Right lung (tissue), 5 donors: ENCODE measurements around the gene COMMD4. TPM values are rescaled to one million over a fixed set of nuclear protein-coding genes. Genes with fewer than 3 reads are reported as not detected.
A peak's percentile ranks its signal among the peaks of the same experiment; 100 is the strongest.

Experiments
- DNase-seq, 2 donors: peaks; one replicate each; pipeline ENCODE4 v3.0.0-alpha.2; 2013
- polyA plus RNA-seq, 5 donors: library from polyadenylated mRNA; unstranded; fragments of 120-200 nt; gene quantifications; one replicate each; pipeline versions ENCODE4 v1.2.1 to v1.2.3, GENCODE V29; 2013; ENCODE audit warnings: inconsistent platforms in 1 of 5, low replicate concordance in 1 of 5; ENCODE audit not compliant: insufficient read length in 5 of 5, insufficient read depth in 1 of 5

COMMD4 gene
- polyA plus RNA-seq, 5 donors: 69.6 to 88.0 (median 73.7) TPM

DNA sequence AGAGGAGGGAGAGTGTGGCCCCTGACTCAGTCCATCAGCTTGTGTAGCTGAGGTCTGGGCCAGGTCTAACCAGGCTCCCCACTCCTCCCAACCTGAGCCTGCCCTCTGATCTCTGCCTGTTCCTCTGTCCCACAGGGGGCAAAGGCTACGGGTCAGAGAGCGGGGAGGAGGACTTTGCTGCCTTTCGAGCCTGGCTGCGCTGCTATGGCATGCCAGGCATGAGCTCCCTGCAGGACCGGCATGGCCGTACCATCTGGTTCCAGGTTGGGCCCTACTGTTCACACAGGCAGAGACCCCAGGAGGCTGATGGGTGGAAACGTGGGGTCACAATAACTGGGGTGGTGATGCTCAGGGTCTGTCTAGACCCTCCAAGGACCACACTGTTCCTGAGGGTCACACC, 17.7 kb downstream of the COMMD4 start:
- no peak for DNase-seq

DNA sequence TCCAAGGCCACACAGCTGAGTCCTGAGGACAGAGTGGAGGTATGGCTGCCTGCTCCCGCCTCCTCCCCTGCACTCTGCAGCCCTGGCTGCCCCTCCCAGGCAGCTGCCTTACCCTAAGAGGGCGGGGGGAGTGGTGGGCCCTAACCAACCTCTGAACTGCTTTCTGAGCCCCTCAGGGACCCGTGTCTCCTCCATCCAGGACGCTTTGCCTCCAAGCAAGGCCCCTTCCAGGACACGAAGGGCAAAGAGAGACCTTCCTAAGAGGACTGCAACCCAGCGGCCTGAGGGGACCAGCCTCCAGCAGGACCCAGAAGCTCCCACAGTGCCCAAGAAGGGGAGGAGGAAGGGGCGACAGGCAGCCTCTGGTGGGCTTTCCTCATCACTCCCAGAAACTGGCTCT, 18.6 kb downstream of the COMMD4 start:
- no peak for DNase-seq

DNA sequence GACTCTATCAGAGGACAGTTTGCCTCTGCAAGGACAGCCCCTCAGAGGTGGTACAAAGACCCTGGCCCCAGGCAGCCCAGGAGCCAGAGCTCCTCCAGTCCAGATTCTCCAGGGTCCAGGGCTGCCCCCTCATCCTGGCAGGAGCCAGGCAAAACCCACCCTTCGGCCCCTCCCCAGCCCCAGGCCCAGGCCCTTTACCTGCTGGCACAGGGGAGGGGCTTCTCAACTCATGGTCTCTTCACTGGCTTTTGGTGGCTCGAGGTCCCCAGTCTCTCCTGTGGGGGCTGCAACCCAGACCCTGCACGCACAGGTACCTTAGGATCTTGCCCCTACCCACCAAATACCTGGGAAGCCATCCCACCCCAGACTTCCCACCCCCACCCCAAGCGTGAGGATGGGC, 19.5 kb downstream of the COMMD4 start:
- no peak for DNase-seq

DNA sequence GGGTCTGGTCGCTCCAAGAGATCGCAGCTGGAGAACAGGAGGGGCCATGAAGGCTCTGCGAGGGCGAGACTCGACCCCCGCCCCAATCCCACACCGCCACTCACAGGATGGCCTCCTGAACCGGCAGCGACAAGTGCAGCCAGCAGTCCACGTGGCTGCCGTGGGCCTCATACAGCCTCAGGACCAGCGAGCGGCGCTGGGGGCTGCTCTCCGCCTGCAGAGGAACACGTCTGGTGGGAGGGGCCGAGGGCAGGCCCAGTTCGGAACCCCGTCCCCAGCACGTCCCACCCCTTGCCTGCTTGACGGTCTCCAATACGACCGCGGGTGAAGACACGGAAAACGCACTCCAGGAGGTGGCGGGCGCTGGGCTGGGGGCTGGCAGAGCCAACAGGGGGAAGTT, 20.1 kb downstream of the COMMD4 start:
- DNase-seq: no peak

DNA sequence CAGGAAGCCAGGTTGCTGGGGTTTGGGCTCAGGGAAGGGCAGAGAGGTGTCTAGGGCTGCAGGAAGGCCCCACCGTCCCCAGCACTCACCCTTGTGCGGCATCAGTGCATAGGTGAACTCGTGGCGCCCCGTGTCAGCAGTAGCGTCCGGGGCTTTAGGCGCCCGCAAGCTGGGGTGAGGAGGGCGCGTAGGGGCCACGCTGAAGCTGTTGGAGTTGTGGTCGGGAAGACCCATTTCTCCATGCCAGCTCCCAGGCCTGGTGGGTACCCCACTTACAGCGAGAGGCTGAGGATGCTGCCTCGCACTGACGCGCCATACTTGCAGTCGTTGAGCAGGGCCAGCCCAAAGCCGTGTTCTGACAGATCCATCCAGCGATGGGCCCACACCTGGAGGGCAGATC, 20.7 kb downstream of the COMMD4 start:
- DNase-seq: no peak

DNA sequence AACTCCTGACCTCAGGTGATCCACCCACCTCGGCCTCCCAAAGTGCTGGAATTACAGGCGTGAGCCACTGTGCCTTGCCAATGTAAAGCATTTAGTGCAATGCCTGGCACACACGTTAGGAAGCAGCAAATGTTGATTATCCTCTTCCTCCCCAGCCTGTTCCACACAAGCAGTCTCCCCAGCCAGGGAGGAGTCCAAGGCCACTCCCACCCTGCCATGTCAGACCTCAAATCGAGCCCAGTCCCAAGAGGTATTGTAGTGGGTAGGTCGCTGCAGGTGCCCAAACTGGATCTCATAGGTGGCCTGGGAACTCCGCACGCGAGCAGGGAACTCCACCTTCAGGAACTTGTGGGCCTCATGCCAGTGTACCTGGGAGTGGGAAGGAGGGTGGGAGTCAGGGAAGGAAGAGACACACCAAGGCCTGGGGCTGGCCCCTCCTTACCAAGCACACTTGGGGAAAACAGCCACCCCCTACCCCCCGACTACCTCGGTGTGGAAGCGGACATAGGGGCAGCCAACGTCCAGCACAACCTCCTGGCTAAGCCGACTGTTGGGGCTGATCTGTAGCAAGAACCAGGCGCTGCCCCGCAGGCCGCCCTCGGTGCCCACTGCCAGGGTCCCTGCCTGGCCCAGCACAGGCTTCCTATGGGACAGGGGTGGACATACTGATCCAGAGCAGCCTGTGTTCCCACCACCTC, 22.3 kb downstream of the COMMD4 start:
- no peak for DNase-seq

DNA sequence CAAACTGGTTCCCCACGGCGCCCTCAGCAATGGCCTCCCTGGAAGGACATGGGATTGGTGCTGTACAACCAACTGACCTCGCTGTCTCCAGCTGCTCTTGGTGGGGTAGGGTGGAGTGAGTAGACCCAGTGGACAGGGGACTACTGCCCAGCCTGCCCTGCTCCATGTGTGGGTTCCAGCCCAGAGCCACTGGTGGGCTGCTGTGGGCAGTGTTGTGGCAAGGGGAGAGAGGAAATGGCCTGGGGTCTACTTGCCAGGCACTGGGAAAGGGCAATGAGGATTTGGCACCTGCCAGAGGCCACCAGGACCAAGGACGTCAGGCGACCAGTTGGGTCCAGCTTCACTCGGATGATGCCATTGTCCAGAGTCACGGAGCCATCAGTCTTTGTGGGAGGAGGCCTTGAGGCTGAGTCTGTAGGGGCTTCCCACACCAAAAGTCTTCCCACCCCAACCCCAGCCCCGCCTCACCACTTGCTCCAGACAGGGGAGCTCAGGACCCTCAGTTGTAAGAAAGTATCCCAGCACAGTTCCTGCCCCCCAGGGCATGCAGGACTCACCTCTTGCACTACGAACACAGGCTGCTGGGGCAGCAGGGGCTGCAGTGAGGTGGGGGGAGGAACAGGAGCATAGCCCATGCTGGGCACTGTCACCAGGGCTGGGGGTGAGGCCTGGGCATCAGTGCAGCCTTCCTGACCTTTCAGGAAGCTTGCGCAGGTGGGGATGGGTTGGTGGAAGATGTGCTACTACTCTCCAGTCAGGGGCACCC, 23.1 kb downstream of the COMMD4 start:
- DNase-seq: no peak

DNA sequence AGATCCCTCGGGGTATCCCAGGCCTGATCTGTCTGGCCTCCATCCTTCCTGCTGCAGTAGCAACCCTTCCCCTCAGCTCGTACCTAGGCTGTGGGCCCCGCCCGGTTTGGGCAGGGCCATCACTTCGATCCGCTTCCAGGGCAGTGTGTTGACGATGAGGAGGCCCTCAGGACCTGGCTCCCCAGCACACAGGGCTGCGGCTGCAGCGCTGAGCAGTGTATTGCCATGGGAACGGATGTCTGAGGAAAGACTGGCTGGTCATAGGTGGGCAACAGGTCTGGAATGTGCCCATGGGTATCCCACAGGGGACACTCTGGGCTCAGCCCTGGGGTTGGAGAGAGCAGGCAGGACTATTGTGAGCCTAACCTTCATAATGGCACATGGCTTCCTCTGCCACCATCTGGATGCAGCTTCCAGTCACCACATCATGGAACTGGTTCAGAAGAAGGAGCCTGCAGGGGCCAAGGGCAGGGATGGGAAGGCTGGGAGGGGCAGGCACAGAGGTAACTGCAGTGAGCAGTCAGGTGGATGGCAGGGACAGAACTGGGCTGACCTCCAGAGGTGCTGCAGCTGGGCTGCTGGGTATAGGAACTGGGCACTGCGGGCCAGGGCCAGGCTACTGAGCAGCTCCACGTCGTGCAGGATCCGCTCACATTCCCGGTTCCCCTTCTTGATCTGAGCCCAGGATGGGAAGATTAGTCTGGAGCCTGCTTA, 23.8 kb downstream of the COMMD4 start:
- no peak for DNase-seq

DNA sequence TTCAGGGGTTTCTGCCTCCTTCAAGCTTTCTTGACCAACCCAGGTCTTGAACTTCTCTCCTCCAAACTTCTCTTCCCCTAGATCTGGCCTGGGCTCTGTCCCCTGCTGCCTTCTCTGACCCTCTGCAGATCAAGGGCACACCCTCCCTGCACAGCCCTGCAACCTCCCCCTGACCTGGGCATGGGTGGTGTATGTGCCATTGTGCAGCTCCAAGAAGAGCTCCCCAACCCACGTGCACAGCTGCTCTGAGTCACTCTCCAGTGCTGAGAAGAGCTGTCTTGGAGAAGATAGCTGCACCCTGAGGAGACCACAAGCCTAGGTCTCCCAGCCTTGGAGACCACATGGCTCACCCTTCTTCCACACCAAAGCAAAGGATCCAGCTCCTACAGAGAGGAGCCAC, 24.5 kb downstream of the COMMD4 start:
- DNase-seq: no peak

DNA sequence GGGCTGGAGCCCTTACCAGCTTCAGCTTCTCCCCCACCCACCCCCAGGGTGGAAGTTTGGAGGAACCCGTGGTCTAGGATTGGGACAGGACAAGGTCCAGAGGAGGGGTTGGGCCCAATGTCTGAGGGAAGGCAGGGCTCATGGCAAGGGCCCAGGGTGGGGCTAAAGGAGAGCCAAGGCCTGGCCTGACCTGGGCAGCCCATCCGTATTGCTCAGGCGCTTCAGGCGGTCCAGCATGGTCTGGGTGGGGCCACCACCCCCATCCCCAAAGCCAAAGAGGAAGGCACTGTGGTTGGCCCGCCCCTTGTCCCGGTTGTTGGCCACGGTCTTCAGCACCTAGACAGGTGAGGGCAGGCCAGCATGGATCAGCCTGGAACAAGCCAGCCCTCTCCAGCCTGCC, 25.0 kb downstream of the COMMD4 start:
- no peak for DNase-seq

DNA sequence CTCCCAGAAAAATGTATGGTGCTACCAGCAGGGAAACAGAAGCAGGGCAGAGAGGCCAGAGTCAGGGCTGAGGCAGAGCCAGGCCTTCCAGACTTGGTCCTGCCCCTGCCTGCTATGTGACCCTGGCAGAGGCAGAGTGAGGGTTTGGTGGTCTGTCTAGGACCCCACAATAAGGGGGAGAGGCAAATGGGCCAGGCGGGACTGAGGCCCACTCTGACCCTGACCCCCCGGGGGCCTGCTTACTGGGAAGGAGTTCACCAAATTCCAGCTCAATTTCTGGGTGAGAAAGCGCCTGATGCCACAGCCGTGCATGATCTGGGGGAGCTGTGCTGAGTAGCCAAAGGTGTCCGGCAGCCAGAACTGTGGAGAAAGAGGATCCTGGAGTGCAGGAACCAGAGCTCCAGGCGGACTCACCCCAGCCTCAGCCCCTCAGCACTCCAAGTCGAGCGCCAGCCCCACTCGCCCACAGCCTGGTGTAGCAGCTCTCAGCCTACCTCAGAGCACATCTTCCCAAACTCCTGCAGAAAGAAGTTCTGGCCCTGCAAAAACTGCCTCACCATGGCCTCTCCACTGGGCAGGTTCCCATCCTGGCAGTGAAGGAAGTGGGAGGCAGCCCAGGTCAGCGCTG, 25.6 kb downstream of the COMMD4 start:
- no peak for DNase-seq

DNA sequence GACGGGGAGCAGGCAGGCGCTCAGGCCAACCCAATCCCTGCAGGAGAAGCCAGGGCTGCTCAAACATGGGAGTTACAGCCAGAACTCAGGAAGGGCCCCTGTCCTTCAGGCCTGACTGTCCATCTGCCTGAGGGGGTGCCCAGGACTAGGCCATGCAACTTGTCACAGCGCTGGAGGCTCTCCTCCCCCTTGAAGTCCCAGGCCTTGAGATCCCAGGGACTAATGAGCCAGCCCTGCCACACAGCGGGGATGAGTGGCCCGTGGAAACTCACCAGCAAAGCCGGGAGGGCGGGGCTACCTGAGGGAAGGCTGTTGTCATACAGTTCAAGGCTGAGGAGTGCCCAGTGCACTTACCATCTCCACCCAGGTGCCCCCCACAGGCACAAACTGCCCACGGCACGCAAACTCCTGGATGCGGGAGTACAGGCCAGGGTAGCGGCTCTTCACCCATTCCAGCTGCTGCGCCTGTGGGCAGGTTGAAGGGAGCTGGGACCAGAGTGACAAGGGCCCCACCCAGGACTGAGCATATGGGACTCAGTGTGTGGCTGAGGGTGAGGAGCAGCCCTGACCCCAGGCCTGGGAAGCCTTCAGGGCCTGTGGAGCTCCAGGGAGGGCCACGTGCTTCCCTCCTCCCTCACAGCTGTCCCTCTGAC, 26.3 kb downstream of the COMMD4 start:
- no peak for DNase-seq

DNA sequence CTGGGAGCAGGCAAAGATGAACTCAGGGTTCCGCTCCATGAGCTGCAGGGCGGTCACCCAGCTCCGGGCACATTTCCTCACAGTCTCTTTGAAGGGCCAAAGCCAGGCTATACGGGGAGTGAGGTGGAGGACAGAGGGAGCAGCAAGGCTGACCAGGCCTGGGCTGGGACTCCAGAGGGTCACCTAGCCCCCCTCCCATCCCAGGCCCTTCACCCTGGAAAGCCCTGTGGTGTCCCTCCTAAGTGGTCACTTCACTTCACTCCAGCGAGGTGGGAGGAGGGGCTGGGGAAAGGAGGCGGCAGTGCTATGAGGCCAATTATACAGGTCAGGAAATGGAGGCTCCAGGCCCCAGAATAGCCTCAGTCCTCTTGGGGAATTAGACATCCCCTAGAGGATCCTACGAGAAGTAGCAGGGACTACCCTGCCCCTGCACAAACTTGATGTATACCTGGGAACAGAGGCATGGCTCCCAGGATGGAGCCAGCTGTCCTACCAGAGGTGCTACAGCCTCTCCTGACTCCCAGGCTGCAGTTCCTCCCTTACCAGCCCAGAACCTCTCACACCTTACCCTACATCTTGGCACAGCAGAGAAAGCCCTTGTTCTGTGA, 26.9 kb downstream of the COMMD4 start:
- DNase-seq: no peak

DNA sequence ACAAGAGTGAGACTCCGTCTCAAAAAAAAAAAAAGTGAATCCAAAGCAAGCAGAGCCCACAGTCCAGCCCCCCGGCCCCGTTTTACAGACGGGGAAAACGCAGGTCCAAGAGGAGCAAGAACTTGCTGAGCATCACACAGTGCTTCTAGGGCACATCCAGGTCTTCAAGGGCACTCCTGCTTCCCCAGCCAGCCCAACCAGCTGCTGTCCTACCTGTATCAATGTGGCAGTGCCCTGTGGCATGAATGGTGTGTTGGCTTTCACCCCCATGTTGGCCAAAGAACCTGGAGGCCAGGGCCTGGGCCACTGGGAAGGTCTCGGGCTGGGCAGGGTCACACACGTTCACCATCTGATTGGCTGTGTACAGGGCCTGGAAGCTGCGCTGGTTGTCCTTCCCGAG, 27.9 kb downstream of the COMMD4 start:
- no peak for DNase-seq

DNA sequence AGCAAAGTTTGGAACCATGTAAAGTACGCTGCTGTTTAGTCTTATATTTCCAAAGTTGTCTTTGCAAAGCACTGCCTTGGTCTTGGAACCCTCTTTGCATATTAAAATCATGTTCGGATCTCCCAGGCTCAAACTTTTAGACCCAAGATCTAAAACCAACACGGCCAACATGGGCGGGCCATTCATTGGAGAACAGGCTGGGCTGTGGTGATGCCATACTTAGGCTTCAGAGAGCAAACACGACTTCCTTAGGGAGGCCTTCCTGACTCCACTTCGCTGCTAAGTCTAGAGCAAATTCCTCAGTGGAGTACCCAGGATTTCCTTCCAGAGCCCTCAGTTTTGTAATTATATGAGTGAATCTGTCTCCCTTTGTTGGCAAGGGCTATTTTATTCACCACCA, 29.0 kb downstream of the COMMD4 start:
- DNase-seq: no peak

DNA sequence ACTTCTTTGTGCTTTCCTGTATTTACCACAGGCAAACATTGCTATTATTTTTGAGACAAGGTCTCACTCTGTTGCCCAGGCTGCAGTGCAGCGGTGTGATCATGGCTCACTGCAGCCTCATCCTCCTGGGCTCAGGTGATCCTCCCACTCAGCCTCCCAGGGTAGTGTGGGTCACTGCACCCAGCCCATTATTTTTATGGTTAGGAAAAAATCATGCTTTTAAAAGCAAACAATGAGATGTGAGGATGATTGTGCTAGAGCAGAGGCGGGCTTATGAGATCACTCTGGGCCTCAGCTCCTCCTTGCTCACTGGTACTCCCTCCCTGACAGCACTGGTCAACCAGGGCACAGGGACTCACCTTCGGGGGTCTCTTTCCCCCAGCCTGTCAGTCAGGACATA, 30.3 kb downstream of the COMMD4 start:
- no peak for DNase-seq

DNA sequence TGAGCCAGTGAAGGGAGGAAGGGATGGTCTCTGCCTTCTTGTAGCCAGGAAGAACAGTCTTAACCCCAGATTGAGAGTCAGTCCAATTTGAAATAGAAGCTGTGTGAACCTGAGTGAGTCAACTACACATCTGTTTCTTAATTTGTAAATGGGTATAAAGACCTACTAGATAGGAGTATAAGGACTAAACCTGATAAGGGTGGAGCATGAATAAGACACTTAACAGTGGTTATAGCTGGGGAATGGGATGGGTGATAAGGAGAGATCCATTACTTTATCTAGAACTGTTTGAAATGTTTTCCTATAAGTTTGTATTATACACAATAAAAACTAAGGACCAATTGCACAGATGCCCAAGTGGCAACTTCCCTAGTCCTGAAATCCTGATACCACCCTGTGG, 31.1 kb downstream of the COMMD4 start:
- DNase-seq: no peak

DNA sequence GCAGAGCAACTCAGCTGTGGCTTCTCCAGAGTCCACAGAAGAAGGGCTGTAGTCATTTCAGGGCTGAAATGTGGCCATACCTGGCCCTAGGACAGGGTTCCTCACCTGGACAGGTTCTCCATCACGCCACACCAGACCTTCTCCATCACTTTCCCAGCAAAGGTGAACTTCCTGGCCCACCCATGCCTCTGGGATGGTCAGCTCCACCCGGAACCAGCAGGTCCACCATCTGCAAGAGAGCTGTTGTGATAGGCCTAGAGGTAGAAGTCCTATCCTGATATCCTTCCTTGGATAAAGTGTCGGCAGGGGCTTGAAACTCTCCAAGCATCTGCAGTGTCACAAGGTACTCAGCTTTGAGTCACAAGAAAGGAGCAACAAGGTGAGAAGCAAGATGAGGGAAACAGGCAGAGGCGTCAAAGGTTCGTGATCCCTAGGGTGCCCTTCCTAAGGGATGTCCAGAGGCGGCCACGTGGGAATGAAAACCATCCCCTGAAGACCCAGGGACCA, 31.6 kb downstream of the COMMD4 start:
- DNase-seq: no peak

DNA sequence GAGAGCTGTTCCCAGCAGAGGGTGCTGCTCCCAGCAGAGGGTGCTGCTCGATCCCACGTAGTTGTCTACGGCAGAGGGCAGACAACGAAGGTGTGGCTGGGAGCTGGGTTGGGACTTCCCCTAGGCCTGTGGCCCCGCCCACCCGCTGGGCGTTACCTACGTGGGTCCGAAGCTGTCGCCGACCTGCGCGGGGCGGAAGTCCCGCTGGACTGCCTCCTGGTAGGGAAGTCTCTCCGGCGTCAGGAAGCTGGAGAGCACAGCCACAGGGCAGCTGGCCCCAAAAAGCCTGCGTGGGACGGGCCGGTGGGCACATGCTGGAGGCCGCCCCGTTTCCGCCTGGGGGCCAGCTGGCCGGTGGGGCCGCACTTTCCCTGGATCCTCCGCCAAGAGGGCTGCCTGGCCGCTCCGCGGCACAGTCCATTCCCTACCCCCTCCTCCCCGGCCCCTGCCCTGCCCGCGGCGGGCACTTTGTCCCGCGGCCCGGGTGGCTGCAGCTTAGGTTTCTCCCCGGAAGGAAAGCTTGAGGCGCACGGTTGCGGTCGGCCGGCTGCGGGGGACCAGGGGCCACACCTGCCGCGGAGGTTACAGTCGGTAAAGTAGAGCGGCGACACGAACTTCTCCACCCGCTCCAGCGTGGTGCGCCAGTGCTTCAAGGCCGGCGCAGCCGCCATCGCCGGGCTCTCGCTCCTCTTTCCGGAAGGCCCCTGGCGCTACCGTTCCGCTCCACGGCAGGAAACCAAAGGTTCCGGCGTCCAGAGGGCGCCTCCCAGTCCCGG, 32.2 kb downstream of the COMMD4 start, which contains the start of gene MAN2C1:
MAN2C1 (minus strand) TSS at position 695 of the 776 bp plus-strand sequence; CDS start at position 671, 24 bp downstream.
- peak; percentile 90 to 92 for DNase-seq

DNA sequence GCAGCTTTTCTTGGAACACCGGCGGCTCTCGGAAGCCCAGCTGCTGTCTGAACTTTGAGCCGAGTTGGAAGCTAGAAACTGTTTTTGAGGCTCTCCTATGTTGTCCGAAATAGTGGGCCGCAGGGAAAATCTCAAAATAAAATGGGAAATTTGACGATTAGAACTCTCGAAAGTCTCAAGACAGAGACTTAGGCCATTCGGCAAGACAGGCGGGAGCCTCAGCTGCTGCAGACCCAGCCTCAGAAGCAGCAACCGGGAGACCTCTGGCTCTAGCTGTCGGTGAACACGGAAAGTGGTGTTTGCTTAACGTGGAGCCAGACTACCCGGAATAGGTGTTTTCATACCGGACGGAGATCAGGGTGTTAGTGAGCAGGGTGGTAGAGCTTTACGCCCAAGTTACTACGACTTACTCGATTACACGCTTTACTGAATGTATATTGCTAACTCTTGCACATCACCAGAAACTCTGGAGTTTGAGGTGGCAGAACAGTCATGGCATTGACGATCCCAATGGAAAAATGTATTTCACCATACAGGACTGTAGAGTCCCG, 32.9 kb downstream of the COMMD4 start:
- DNase-seq: no peak
